Bronchial epithelial cell (primary cell): ENCODE data around the gene CNTN5. TPM values are rescaled to one million over a fixed set of nuclear protein-coding genes. Genes with fewer than 3 reads are reported as not detected.

Experiments used
- DNase-seq: peaks from one replicate; pipeline ENCODE4 v3.0.0-alpha.2; 2010; ENCODE audit warnings: low read depth
- FAIRE-seq: peaks from 2 replicates; lab custom pipeline; 2011; peaks lifted over from hg19 to GRCh38; lab: Jason Lieb, UNC
- H3K27me3 ChIP-seq: 2 replicates; pipeline ENCODE4 v1.5.1; 2011; ENCODE audit warnings: low read length; ENCODE audit not compliant: control insufficient read depth, insufficient read depth
- H3K36me3 ChIP-seq: 2 replicates; pipeline ENCODE4 v1.5.1; 2011; ENCODE audit warnings: low read length; ENCODE audit not compliant: control insufficient read depth, insufficient read depth
- H3K4me3 ChIP-seq: 2 replicates; pipeline ENCODE4 v1.5.1; 2011; ENCODE audit warnings: mild to moderate bottlenecking, low read depth, low read length, control low read depth
- CTCF ChIP-seq: IDR thresholded peaks from 2 replicates; pipeline ENCODE4 v1.5.1; 2011; ENCODE audit warnings: mild to moderate bottlenecking, moderate library complexity, low read length, control low read depth, inconsistent platforms; ENCODE audit not compliant: insufficient read depth, severe bottlenecking
- total RNA-seq: library from RNA; depleted of rRNA; stranded (reverse); fragments of >200 nt; gene quantifications from 2 replicates; pipeline ENCODE4 v1.2.1, GENCODE V29; 2014

CNTN5 gene
- total RNA-seq, 1 donor from 2014 or later: not detected

- no peak for FAIRE-seq
- no peaks in the 10 kb centered on the region for H3K27me3 ChIP-seq
- TF ChIP-seq CTCF: no peak
- H3K36me3 ChIP-seq: no peaks in the 10 kb centered on the region
- DNase-seq: no peak
- no peak overlapping the region for H3K4me3 ChIP-seq
Measured at GRCh38 chr11:99601179-99601578, 580.4 kb downstream of the CNTN5 start.

GRCh38 chr11:99614352-99614751 lies 593.6 kb downstream of the CNTN5 start:
- DNase-seq (no peak), FAIRE-seq (no peak)
- Histone ChIP-seq H3K27me3 (no peaks in the 10 kb centered on the region), H3K36me3 (no peaks in the 10 kb centered on the region), H3K4me3 (no peak overlapping the region)
- no peak for TF ChIP-seq CTCF

- Histone ChIP-seq H3K4me3 (no peak overlapping the region), H3K27me3 (no peaks in the 10 kb centered on the region), H3K36me3 (no peaks in the 10 kb centered on the region)
- FAIRE-seq (no peak), DNase-seq (no peak)
- no peak for TF ChIP-seq CTCF
Measured at GRCh38 chr11:99630629-99631028, 609.9 kb downstream of the CNTN5 start.

- no peaks in the 10 kb centered on the region for H3K27me3 ChIP-seq
- TF ChIP-seq CTCF: no peak
- DNase-seq: no peak
- H3K36me3 ChIP-seq: no peaks in the 10 kb centered on the region
- FAIRE-seq: no peak
- no peak overlapping the region for H3K4me3 ChIP-seq
Measured at GRCh38 chr11:99631618-99632017, 610.9 kb downstream of the CNTN5 start.

- no peak for TF ChIP-seq CTCF
- DNase-seq: no peak
- no peaks in the 10 kb centered on the region for H3K27me3 ChIP-seq
- H3K36me3 ChIP-seq: no peaks in the 10 kb centered on the region
- no peak overlapping the region for H3K4me3 ChIP-seq
- FAIRE-seq: no peak
Measured at GRCh38 chr11:99632969-99633368, 612.2 kb downstream of the CNTN5 start.

GRCh38 chr11:99634581-99634980 lies 613.8 kb downstream of the CNTN5 start:
- no peak overlapping the region for H3K4me3 ChIP-seq
- no peaks in the 10 kb centered on the region for H3K27me3 ChIP-seq
- no peak for FAIRE-seq
- TF ChIP-seq CTCF: no peak
- no peaks in the 10 kb centered on the region for H3K36me3 ChIP-seq
- DNase-seq: no peak
